Neutrophil (primary cell): ENCODE data around the gene COX10.
"Not testable (repeated sequence)": the region's sequence is repeated elsewhere in the genome, so short reads cannot be mapped to it uniquely, and the experiment has no call there.

Experiments used
- H3K27ac ChIP-seq: fragments of 200-600 bp; sonication (generic); 2 replicates; pipeline ENCODE4 v1.5.1; 2016; ENCODE audit warnings: mild to moderate bottlenecking, moderate library complexity
- H3K27me3 ChIP-seq: fragments of 200-600 bp; sonication (generic); 2 replicates; pipeline ENCODE4 v1.6.0; 2016; ENCODE audit warnings: mild to moderate bottlenecking
- H3K36me3 ChIP-seq: fragments of 200-600 bp; sonication (generic); 2 replicates; pipeline ENCODE4 v1.5.1; 2017
- H3K4me1 ChIP-seq, 2 experiments: fragments of 200-600 bp in 1 of 2; sonication (generic) in 1 of 2; 1 replicate in 1 of 2; 2 replicates in 1 of 2; pipeline versions ENCODE4 v1.5.1 to v1.6.1; 2013 to 2016; ENCODE audit warnings: low read depth in 1 of 2, low read length in 1 of 2, mild to moderate bottlenecking in 1 of 2, moderate library complexity in 1 of 2; ENCODE audit not compliant: control insufficient read depth in 1 of 2, insufficient read depth in 1 of 2
- H3K4me3 ChIP-seq, 2 experiments: fragments of 200-600 bp in 1 of 2; sonication (generic) in 1 of 2; 1 replicate in 1 of 2; 2 replicates in 1 of 2; pipeline ENCODE4 v1.5.1; 2013 to 2016; ENCODE audit warnings: low read depth in 1 of 2, low read length in 1 of 2, mild to moderate bottlenecking in 1 of 2, moderate library complexity in 1 of 2
- H3K9me3 ChIP-seq: fragments of 200-600 bp; sonication (generic); 2 replicates; pipeline ENCODE4 v1.5.1; 2016
- CTCF ChIP-seq: fragments of 200-600 bp; sonication (generic); IDR thresholded peaks from 2 replicates; pipeline ENCODE4 v1.5.1; 2016; ENCODE audit warnings: antibody characterized with exemption

Gene COX10

GRCh38 chr17:14225254-14225980 is 156.1 kb downstream of the COX10 start:
- no peak for TF ChIP-seq CTCF
- no peaks in the 10 kb centered on the region for H3K4me1 ChIP-seq
- H3K36me3 ChIP-seq, result no peaks in the 10 kb centered on the region
- no peaks in the 10 kb centered on the region for H3K9me3 ChIP-seq
- H3K27me3 ChIP-seq, result peaks cover 17% of the 10 kb centered on the region
- H3K27ac ChIP-seq, result no peak overlapping the region
- no peak overlapping the region for H3K4me3 ChIP-seq

DNA sequence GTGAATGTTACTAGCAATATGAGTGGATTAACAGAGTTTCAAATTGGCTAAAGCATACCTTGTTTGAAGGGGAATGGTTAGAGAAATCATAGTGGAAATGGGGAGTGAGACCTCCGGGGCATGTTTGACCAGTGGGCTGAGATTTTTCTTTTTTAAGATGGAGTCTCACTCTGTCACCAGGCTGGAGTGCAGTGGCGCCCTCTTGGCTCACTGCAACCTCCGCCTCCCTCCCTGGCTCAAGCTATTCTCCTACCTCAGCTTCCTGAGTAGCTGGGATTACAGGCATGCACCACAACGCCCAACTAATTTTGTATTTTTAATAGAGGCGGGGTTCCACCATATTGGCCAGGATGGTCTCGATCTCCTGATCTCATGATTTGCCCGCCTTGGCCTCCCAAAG is 157.7 kb downstream of the COX10 start:
- Histone ChIP-seq H3K36me3 (no peaks in the 10 kb centered on the region), H3K4me3 (no peak overlapping the region), H3K27me3 (peaks cover 17% of the 10 kb centered on the region), H3K9me3 (no peaks in the 10 kb centered on the region), H3K4me1 (no peaks in the 10 kb centered on the region), H3K27ac (no peak overlapping the region)
- TF ChIP-seq CTCF, result no peak

DNA sequence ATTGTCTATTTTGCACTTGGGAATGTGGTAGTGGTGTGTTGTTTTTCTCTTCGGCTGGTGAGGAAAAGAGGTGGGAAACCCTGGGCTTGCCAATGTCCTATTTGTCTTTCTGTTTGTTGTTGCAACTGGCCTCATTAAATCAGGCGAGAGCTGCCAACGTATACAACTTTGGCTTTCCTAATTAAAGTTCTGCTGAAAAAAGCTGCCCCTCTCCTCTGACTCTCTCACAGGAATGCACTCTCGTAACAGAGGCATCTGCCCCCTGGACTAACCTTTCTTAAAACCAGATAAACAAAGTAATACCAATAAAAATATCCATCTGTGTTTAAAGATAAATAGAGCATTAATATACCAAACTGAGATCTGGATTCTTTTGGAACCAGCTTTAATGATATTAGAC is 159.6 kb downstream of the COX10 start:
- Histone ChIP-seq H3K27ac (no peak overlapping the region), H3K27me3 (peaks cover 17% of the 10 kb centered on the region), H3K4me3 (no peak overlapping the region), H3K36me3 (no peaks in the 10 kb centered on the region), H3K4me1 (no peaks in the 10 kb centered on the region), H3K9me3 (no peaks in the 10 kb centered on the region)
- no peak for TF ChIP-seq CTCF

DNA sequence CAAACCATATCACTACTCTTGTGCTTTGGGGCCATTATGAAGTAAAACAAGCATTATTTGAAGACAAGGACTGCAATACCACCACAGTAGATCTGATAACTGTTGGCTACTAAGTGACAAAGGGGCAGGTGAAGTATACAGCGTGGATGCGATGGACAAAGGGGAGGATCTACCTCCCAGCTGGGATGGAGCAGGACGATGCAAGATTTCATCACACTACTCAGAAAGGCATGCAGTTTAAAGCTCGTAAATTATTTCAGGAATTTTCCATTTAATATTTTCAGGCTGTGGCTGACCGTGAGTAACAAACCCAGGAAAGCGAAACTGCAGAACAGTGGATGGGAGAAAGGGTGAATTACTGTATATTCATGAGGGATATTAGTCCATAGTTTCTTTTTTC is 161.9 kb downstream of the COX10 start:
- not testable (repeated sequence) for H3K27ac ChIP-seq, H3K4me3 ChIP-seq, H3K4me1 ChIP-seq, H3K27me3 ChIP-seq, H3K36me3 ChIP-seq, H3K9me3 ChIP-seq

DNA sequence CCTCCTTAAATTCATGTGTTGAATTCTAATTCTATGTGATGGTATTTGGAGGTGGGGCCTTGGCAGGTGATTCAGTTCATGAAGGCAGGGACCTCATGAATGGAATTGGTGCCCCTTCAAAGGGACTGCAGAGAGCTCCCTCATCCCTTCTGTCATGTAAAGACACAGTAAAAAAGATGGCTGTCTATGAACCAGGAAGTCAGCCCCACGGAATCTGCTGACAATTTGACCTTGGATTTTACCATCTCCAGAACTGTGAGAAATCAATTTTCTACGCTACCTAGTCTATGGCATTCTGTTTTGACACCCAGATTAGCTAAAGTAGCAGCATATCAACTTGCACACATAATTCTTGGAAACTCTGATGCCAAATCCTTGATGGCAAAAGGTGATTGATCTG is 165.7 kb downstream of the COX10 start:
- not testable (repeated sequence) for H3K27ac ChIP-seq, H3K36me3 ChIP-seq, H3K4me3 ChIP-seq, H3K27me3 ChIP-seq, H3K4me1 ChIP-seq, H3K9me3 ChIP-seq

- H3K36me3 ChIP-seq, H3K4me3 ChIP-seq, H3K27me3 ChIP-seq, H3K27ac ChIP-seq, H3K9me3 ChIP-seq, H3K4me1 ChIP-seq: not testable (repeated sequence)
Observed at GRCh38 chr17:14236032-14236431, 166.7 kb downstream of the COX10 start.

DNA sequence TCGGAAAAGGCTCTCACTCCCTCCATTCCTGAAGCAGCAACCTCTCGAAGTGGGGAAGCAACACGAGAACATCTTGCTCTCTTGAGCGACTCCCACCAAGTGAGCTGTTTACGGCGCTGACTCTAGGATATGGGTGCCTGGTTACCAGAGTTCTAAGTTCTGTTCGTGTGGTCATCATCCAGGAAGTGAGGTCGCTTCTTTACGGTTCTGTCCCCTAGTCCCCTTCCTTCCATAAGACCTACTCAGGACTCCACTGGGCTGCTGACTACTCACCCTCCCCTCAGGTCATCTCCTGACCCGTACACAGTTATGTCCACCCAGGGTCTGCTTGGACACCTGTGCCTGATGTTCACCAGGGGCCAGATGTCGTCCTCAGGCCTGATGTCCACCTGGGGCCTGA is 167.5 kb downstream of the COX10 start, which contains the start of gene CDRT15:
CDRT15 (minus strand) TSS at position 101 of the 400 bp plus-strand sequence; CDS start at position 72, 29 bp downstream.
- H3K27ac ChIP-seq, H3K4me1 ChIP-seq, H3K27me3 ChIP-seq, H3K4me3 ChIP-seq, H3K9me3 ChIP-seq, H3K36me3 ChIP-seq: not testable (repeated sequence)

- not testable (repeated sequence) for H3K27ac ChIP-seq, H3K9me3 ChIP-seq, H3K4me1 ChIP-seq, H3K4me3 ChIP-seq, H3K27me3 ChIP-seq, H3K36me3 ChIP-seq
Observed at GRCh38 chr17:14239271-14239670, 170.0 kb downstream of the COX10 start.
